Measurements from ENCODE around the gene YWHAQ.
A peak's percentile ranks its signal among the peaks of the same experiment; 100 is the strongest.

YWHAQ gene

DNA sequence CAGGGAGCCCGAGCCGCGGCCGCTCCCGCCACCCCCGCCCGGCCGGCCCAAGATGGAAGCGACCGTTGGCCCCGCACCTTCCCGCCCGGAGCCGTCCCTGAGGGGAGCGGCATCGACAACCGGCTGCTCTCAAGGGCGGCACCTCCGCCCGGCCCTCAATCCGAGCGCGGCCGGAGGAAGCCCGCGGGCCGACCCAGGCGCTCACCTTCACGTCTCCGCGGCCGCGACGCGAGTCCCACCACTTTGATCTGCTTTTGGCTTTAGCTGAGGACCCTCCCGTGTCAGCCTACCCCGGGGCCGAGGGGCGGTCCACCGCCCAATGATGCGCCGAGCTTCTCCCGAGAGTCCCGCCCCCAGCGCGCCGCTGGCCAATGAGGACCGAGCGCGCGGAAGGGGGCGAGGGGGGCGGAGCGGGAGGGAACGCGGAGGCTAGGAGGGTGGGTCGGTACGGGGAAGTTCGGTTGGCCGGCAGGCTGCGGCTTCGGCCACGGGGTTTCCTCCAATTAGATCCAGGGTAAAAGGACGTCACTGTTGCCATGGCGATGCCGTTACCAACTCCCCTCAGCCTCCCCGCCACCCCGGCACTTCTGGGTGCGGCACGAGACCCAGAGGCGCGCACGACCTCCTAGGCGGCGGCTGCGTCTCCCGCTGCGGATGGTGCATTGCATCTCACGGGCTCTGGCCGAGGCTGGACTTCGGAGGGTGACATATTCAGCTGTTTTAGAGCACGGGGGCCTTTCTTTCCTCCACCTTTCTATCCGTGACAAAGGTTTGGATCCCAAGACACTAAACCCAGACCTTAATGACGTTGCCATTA lies at the start of gene YWHAQ:
TSS of gene YWHAQ (minus strand) at position 262 of the 817 bp plus-strand sequence. CDS start 545 bp downstream, outside the sequence.
- peak; percentile 98 for DNase-seq

DNA sequence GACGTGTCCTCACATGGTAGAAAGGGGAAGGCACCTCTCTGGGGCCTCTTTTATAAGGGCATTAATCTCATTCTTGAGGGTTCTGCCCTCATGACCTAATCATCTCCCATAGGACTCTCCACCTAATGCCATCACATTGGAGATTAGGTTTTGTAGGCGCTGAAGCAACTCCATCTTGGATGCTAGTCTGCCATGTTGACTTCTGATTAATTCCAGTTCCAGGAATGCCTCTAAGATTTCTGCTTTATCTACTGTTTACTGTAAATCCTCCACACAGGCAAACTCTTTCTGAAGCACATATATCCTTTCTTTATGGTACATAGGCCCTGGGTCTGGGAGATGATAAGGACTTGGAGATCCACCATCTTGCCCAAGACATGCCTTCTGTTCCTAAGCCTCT lies 49.3 kb upstream of the YWHAQ start:
- DNase-seq, result no peak

DNA sequence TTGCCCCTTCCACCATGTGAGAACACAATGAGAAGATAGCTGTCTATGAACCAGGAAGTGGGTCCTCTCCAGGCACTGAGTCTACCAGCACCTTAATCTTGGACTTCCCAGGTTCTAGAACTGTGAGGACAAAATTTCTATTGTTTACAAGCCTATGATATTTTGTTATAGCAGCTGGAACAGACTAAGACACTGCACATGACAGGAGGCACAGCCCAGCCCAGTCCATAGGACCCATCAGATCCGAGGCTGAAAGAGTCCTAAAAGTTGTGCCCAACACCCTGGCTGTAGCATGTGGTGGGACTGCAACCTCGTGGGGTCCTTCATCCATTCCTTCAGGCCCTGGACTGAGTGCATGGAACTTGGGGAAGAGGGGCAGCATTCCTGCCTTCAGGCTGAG lies 48.4 kb upstream of the YWHAQ start:
- DNase-seq, result no peak

- no peak for DNase-seq
Observed at GRCh38 chr2:9678544-9678943, 47.7 kb upstream of the YWHAQ start.

DNA sequence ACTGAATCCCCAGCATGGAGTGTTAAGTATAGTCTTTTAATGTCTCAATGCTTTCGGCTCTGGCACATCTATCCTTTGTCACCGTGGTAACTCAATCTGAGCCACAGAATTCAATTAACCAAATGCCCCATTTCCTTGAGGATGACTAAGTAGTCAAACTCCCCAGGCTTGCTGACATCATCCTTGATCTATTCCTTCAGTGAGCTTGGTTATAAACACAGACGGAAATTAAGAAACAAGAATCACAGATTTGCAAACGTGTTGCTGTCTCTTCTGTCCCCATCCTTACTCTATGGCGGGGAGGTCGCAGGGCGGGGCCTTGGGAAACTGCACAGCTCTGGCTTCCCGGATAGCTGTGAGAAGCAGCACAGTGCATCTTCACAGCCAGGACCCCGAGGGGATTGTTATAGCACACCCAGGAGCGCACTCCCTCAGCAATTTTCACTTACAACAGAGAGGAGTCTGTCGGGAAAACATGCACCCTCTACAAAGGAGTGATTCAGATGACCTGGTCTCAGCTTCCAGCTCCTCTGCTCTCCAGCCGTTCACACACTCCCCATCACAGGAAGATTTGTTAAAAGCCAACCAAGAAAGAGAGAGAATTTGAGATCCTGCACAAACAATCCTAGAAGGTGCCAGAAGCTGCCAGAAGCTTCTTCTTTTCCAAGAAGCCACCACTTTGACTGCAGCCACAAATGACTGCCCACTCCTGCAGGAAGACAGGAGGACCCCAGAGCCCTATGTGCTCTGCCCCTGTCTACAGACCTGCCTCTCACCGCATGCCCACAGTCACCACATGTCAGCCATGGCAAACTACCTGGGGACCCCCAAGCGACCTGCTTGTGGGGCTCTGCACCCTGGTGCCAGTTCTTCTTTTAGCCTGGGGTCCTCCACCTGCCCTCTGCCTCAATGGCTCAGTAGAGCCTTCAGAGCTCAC lies 44.9 kb upstream of the YWHAQ start:
- peak; percentile 74 for DNase-seq

GRCh38 chr2:9674891-9675414 lies 44.2 kb upstream of the YWHAQ start:
- DNase-seq, result no peak

GRCh38 chr2:9673914-9674481 lies 43.2 kb upstream of the YWHAQ start:
- no peak for DNase-seq

- no peak for DNase-seq
Observed at GRCh38 chr2:9668687-9669345, 38.0 kb upstream of the YWHAQ start.

GRCh38 chr2:9667826-9668225 lies 37.0 kb upstream of the YWHAQ start:
- no peak for DNase-seq

DNA sequence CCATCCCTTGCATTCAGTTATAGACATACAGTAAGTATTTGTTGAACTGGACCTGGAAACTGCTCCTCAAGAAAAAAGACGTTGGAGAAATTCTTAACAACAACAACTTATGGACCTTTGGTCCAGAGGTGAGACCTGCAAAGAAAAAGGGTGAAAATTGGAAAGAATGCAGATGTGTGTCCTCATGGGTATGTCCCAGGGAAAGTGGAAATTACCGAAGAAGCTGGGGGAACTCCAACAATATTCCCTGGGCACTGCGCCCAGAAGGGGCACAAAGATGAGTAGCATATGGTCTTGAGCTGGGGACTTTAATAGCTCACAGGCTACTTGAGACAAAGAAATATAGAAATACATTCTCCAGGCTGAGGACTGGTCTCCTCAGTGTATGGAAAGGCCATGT lies 35.5 kb upstream of the YWHAQ start:
- DNase-seq, result no peak

GRCh38 chr2:9665898-9666297 lies 35.1 kb upstream of the YWHAQ start:
- DNase-seq, result peak; percentile 22

DNA sequence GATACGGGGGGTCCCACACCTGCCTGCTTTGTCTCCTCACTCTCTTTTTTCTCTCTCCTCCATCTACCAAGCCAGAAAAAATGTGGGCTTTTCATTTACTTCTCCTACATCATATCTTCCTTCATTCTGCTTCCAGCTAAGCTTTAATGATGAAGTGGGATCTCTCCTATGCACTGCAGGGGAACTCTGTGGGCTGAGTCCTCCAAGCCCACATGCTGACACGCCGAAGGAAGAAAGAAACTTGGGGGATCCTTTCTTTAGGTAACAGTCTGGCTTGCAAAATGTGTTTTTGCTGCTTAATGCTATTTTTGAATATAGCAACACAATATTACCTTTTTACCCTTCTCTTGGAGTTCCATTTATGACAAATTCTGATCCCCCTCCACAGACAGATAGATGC lies 33.6 kb upstream of the YWHAQ start:
- no peak for DNase-seq

DNA sequence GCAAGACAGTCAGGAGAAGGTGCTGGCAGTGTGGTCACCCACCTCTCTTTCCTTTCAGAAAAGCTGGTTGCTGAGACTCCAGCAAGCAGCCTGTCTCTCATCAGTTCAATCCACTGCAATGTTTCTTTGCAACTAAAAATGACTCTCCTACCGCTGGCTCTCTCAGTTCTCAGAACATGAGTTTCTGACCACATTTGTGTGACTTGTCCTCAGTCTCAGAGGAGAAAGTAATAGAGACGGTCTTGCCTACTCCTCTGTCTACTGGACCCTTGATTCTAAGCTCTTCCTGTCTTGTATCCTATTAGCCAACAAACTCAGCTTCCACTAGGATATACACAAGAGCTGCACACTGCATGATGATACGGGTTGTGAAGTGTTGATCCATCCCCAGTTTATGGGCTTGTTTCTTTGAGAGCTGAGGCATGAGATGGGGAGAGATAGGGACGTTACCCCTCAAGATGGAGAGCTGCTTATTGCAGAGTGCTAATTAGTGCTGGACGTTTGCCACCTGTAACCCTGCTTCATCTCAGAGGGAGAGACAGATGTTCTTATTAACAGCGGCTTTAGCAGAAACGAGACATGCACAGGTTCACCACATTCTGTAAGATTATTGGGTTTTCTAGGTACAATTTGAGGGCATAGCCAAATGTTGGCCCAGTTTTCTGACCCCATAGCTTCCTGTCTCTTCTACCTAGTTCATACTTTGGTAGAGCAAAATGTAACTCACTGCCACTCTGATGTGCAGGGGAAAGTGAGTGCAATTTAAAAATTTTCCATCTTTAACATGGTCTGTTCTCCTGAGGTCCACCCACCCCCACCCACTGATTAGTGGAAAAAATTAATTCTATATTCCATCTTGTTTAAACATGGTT lies 32.4 kb upstream of the YWHAQ start:
- no peak for DNase-seq

GRCh38 chr2:9661261-9661660 lies 30.5 kb upstream of the YWHAQ start:
- no peak for DNase-seq

GRCh38 chr2:9660781-9661180 lies 30.0 kb upstream of the YWHAQ start:
- DNase-seq, result no peak

- DNase-seq, result no peak
Observed at GRCh38 chr2:9660154-9660553, 29.4 kb upstream of the YWHAQ start.

- no peak for DNase-seq
Observed at GRCh38 chr2:9658972-9659371, 28.2 kb upstream of the YWHAQ start.

DNA sequence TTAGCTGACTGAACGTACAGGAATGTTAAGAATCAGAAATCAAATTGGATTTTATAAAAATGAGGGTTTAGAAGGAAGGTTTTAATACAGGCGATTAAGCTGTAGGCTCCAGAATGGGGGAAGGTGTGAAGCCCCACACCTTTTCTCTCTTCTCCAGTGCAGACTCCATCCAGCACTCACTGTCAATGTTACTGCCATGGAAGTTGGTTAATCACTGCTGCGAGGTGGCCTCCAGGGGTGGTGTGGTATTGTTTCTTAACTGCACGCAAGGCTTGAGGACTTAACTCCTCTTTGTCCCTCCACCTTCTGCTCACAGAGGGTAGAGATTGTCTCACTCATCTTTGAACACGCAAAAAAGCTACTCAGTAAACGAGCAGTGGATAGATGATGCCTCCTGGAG lies 26.9 kb upstream of the YWHAQ start:
- no peak for DNase-seq

DNA sequence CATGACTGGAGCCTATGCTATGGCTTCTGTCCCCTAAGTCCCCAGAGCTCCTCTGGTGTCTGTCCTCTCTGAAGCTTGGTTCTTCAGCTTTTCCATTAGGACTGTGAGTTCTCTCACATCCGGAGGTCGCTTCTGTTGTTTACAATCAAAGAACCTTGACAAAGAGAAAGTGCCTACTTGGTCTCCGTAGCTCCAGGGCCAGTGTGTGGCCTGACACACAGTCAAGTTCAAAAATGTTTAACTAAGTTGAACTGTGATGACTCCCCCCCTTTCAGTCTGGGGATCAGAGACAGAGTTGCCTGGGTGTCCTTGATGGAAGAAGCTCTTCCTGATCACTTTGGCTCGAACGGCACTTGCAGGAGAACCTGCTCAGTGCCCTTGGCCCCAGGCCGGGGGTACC lies 26.3 kb upstream of the YWHAQ start:
- DNase-seq, result no peak

GRCh38 chr2:9656270-9656766 lies 25.5 kb upstream of the YWHAQ start:
- peak; percentile 81 for DNase-seq

DNA sequence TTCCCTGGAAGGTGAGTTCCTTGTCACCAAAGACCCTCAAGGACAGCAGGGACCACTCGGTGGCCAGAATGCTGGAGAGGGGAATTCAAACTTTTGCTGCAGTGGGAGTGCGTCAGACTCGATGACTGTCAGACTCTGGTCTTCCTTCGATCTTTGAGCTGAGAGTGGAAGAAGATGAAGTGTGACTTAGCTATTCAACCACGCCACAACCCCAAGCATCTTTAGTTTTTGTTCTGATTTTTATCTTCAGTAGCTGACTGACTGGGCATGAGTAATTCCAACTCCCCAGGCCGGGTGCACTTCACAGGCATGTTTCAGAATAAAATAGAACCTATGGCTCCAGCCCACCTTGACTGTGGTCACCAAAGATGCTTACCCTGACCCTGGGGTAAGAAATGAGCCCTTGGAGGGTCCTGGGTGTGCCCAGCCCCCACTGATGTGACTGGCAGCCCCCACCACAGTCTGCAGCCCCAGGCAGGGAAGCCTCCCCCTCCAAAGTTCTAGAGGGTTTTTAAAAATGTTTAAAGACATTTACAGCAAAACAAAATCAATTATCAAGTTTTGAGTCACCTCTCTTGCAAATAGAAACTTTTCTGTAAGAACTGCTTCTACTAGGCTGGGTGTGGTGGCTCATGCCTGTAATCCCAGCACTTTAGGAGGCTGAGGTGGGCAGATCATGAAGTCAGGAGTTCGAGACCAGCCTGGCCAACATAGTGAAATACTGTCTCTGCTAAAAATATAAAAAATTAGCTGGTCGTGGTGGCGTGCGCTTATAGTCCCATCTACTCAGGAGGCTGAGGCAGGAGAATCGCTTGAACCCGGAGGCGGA lies 24.9 kb upstream of the YWHAQ start:
- DNase-seq, result peak; percentile 87
